Measurements from ENCODE around the gene SUN3.

- TF ChIP-seq YY1 (IDR thresholded peaks at IDR 0.05; ENCODE audit: low read depth) (no peak), NRF1 (IDR thresholded peaks at IDR 0.05; ENCODE audit: low read depth, low read length) (no peak), SMC3 (IDR thresholded peaks at IDR 0.05; ENCODE audit: low read depth, low read length) (no peak), TEAD4 (IDR thresholded peaks at IDR 0.05; ENCODE audit: borderline replicate concordance, insufficient read depth) (no peak), MXI1 (IDR thresholded peaks at IDR 0.05; ENCODE audit: low read depth, low read length) (no peak), CHD2 (IDR thresholded peaks at IDR 0.05; ENCODE audit: low read length, partially characterized antibody) (no peak), RFX5 (IDR thresholded peaks at IDR 0.05; ENCODE audit: low read length) (no peak)
- TF ChIP-seq, protein P1, sequence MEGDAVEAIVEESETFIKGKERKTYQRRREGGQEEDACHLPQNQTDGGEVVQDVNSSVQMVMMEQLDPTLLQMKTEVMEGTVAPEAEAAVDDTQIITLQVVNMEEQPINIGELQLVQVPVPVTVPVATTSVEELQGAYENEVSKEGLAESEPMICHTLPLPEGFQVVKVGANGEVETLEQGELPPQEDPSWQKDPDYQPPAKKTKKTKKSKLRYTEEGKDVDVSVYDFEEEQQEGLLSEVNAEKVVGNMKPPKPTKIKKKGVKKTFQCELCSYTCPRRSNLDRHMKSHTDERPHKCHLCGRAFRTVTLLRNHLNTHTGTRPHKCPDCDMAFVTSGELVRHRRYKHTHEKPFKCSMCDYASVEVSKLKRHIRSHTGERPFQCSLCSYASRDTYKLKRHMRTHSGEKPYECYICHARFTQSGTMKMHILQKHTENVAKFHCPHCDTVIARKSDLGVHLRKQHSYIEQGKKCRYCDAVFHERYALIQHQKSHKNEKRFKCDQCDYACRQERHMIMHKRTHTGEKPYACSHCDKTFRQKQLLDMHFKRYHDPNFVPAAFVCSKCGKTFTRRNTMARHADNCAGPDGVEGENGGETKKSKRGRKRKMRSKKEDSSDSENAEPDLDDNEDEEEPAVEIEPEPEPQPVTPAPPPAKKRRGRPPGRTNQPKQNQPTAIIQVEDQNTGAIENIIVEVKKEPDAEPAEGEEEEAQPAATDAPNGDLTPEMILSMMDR (IDR thresholded peaks at IDR 0.05) = no peak
Measured at GRCh38 chr7:47962262-47962661, 66.6 kb downstream of the SUN3 start.
